ENCODE measurements around the gene XPR1.
A peak's percentile ranks its signal among the peaks of the same experiment; 100 is the strongest.

Gene XPR1

DNA sequence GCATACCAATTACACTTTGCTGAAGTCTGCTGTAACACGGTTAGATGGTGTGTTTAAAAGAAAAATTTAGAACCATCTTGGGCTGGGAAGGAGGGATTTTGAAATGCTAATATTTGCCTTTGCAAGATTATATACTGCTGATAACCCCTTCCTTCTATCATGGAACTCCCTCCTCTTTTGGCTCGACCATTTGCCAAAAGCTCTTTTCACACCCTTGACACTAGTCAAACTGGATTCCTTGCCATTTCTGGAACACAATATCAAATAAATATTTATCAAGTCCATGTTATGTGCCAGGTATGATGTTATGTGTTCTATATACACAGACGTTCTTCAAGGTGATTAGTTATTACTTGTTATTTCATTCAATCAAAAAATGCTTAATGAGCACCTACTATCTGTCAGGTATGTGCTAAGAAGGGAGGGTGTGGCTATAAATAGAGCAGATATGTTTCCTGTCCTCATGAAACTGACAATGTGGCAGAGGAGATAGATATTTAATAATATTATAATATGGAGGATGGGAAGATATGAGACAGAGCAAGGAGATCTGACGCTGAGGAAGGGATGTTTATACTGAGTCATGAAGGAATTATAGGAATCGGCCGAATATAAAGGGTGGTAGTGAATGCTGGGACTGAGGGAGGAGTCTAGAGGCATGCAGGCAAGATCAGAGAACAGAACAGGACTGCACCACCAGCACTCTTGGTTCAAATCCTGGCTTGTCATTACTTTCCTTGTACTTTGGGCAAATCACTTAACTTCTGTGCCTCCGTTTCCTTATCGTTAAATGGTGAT is 16.1 kb upstream of the XPR1 start:
- DNase-seq (ENCODE audit: low spot score) = no peak

GRCh38 chr1:180616439-180616838 is 15.4 kb upstream of the XPR1 start:
- no peak for DNase-seq (ENCODE audit: low spot score)

- DNase-seq (ENCODE audit: low spot score) = no peak
These were observed 13.9 kb upstream of the XPR1 start for GRCh38 chr1:180617774-180618395.

DNA sequence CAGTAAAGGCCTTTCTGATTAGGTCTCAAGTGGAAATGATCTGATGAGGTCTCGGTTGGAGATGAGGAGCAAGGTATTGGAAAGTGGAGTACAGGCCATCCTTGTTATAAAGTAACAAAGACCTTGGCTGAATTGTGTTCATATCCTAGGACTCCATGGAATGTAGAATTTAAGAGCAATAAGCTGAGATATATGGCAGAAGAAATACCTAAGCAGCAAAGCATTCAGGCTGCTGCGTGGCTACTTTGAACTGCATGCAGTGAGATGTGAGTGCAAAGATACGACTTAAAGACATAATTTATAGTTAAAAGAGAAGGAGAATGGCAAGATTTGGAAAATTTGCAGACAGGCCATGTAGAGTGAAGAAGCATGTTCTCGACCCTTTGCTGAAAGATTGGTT is 11.2 kb upstream of the XPR1 start:
- no peak for DNase-seq (ENCODE audit: low spot score)

DNA sequence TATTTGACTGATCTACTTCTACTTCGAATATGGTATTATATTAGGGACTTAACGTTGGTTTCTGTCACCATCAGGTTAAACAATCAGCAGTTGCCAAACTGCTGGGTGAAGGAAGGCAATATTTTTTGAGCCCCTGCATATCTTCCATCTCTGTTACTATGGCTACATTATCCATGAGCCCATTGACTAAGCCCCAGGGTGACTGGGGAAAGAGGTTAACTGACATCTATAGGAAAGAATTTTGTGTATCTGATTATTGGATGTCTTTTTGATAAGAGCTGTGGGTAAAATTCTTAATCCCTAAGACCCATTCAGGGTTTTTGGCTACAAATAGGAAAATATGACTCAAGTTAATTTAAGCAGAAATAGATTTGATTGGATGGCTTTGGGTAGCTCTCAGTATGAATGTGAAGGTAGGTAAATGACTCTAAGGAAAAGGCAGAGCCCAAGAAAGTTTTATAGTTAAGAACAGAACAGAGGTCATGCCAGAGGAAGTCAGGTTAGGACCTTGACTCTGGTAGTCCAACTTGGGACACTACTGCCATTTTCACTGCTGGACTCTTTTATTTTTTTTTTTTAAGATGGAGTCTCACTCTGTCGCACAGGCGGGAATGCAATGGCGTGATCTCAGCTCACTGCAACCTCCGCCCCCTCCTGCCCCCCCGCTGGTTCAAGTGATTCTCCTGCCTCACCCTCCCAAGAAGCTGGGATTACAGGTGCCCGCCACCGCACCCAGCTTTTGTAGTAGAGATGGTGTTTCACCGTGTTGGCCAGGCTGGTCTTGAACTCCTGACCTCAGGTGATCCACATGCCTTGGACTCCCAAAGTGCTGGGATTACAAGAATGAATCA is 8.9 kb upstream of the XPR1 start:
- no peak for DNase-seq (ENCODE audit: low spot score)

DNA sequence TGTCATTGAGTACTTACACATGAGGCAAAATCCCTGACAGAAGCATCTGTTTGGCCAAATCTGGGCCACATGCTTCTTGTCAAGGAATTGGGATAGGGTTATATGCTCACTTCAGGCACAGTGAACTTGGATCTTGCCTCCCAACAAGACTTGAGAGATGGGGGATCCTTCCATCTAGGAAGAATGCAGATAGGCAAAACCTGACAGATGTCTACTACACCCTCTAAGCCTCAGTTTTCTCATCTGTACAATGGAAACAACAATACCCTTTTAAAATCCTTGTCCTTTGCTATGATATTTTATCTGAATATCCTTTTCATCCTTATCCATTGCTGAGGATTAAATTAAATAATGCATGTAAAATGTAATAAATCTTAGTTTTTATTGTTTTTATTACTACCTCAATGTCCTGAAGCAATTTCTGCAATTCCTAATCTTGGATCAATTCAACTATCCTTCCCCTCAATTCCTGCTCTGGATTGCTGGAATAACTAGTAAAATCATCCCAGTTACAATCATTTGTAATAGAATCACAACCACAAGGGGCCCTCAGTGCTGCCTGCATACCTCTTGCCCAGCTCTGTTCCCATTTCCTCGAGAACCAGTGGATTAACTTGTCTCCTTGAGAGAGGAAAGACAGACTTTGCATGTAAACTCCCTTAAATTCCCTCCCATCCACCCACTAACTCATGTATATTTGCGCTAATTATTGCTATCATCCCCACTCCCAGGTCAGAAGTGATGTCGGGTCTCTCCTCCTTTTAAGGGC is 8.1 kb upstream of the XPR1 start:
- DNase-seq (ENCODE audit: low spot score) = peak; percentile 25

- DNase-seq (ENCODE audit: low spot score) = no peak
These were observed 5.1 kb upstream of the XPR1 start for GRCh38 chr1:180626711-180627110.

- DNase-seq (ENCODE audit: low spot score) = no peak
These were observed 4.4 kb upstream of the XPR1 start for GRCh38 chr1:180627411-180627810.

DNA sequence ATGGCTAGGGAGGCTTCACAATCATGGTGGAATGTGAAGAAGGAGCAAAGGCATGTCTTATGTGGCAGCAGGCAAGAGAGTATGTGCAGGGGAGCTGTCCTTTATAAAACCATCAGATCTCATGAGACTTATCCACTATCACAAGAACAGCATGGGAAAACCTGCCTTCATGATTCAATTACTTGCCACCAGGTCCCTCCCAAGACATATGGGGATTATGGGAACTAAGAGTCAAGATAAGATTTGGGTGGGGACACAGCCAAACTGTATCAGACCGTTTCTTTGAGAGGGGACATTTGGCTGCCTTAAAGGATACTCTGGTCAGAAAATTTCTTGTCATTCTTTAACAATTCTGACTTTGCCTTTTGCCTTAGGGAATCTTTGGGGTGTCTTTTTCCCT is 3.2 kb upstream of the XPR1 start:
- DNase-seq (ENCODE audit: low spot score) = no peak

- no peak for DNase-seq (ENCODE audit: low spot score)
These were observed 1.2 kb upstream of the XPR1 start for GRCh38 chr1:180630408-180631193.

GRCh38 chr1:180631194-180631765 is 542 bp upstream of the XPR1 start:
- no peak for DNase-seq (ENCODE audit: low spot score)

- DNase-seq (ENCODE audit: low spot score) = peak; percentile 58
These were observed 669 bp downstream of the XPR1 start for GRCh38 chr1:180632326-180633056.

- DNase-seq (ENCODE audit: low spot score) = peak; percentile 40
These were observed 1.5 kb downstream of the XPR1 start for GRCh38 chr1:180633057-180634056.

- DNase-seq (ENCODE audit: low spot score) = peak; percentile 31
These were observed 4.3 kb downstream of the XPR1 start for GRCh38 chr1:180636138-180636537.

GRCh38 chr1:180639871-180640270 is 8.0 kb downstream of the XPR1 start:
- DNase-seq (ENCODE audit: low spot score) = no peak

GRCh38 chr1:180640531-180640949 is 8.7 kb downstream of the XPR1 start:
- no peak for DNase-seq (ENCODE audit: low spot score)

DNA sequence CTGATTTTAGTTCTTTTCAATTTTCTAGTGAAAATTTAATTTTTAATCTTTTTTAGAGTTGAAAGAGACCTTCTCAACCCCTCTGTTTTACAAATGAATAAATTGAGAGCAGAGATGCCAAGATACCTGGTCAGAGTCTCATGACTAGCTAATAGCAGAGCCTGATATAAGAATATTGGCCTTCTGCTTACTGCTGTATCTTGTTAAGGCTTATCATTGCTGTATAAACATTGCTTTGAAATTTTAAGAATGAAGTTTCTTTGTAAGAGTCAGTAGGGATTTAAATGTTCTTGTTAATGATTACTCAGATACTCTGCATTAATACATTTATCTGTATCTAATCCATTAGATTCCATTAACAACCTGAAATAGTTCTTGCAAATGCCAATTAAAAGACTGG is 9.8 kb downstream of the XPR1 start:
- DNase-seq (ENCODE audit: low spot score) = no peak

GRCh38 chr1:180642781-180643180 is 11.0 kb downstream of the XPR1 start:
- no peak for DNase-seq (ENCODE audit: low spot score)

- peak; percentile 67 for DNase-seq (ENCODE audit: low spot score)
These were observed 11.9 kb downstream of the XPR1 start for GRCh38 chr1:180643693-180644092.

Measured in cerebellar cortex (tissue), 1 donor.